Muscle of arm (tissue), 12 donors: ENCODE data around the gene HSPB7. TPM values are rescaled to one million over a fixed set of nuclear protein-coding genes. Genes with fewer than 3 reads are reported as not detected.
"Not testable (repeated sequence)": the region's sequence is repeated elsewhere in the genome, so short reads cannot be mapped to it uniquely, and the experiment has no call there.

Experiments used
- DNase-seq: peaks from one replicate; pipeline ENCODE4 v3.0.0-alpha.2; 2013
- polyA plus RNA-seq, 12 donors: library from polyadenylated mRNA; unstranded; fragments of 120-200 nt; gene quantifications; one replicate each; pipeline ENCODE4 v1.2.1, GENCODE V29; 2013; ENCODE audit not compliant: insufficient read length in 12 of 12

HSPB7 gene
- polyA plus RNA-seq, 12 donors = 57.9 to 237 (median 114) TPM; not detected in 1

- DNase-seq = no peak
Measured at GRCh38 chr1:16028237-16029002, 10.6 kb upstream of the HSPB7 start.

GRCh38 chr1:16026723-16027484 is 9.1 kb upstream of the HSPB7 start:
- no peak for DNase-seq

- DNase-seq = not testable (repeated sequence)
Measured at GRCh38 chr1:16026302-16026701, 8.5 kb upstream of the HSPB7 start.

- no peak for DNase-seq
Measured at GRCh38 chr1:16023050-16023653, 5.3 kb upstream of the HSPB7 start.

GRCh38 chr1:16022393-16022792 is 4.5 kb upstream of the HSPB7 start:
- no peak for DNase-seq

- DNase-seq = no peak
Measured at GRCh38 chr1:16021681-16022080, 3.8 kb upstream of the HSPB7 start, which contains the start of gene CLCNKA. Gene CLCNKA (plus strand): TSS chr1:16022036. CDS start chr1:16022620, 584 bp downstream.

- DNase-seq = not testable (repeated sequence)
Measured at GRCh38 chr1:16020878-16021277, 3.0 kb upstream of the HSPB7 start.

GRCh38 chr1:16020325-16020724 is 2.5 kb upstream of the HSPB7 start:
- no peak for DNase-seq

GRCh38 chr1:16019644-16020277 is 1.9 kb upstream of the HSPB7 start:
- no peak for DNase-seq

GRCh38 chr1:16018749-16019643 is 1.2 kb upstream of the HSPB7 start:
- no peak for DNase-seq

GRCh38 chr1:16018308-16018707 is 465 bp upstream of the HSPB7 start:
- no peak for DNase-seq

GRCh38 chr1:16017076-16017460 is 775 bp downstream of the HSPB7 start:
- DNase-seq = no peak

- no peak for DNase-seq
Measured at GRCh38 chr1:16015960-16016901, 1.6 kb downstream of the HSPB7 start.

GRCh38 chr1:16015491-16015890 is 2.4 kb downstream of the HSPB7 start:
- no peak for DNase-seq

GRCh38 chr1:16014509-16015482 is 3.0 kb downstream of the HSPB7 start:
- no peak for DNase-seq

GRCh38 chr1:16013908-16014258 is 4.0 kb downstream of the HSPB7 start:
- DNase-seq = no peak

- DNase-seq = peak; percentile 66
Measured at GRCh38 chr1:16013220-16013907, 4.5 kb downstream of the HSPB7 start.

- DNase-seq = peak; percentile 48
Measured at GRCh38 chr1:16012590-16013219, 5.1 kb downstream of the HSPB7 start.
